ENCODE measurements around the gene NUDT1. TPM values are rescaled to one million over a fixed set of nuclear protein-coding genes. Genes with fewer than 3 reads are reported as not detected.

Gene NUDT1
- total RNA-seq, 1 experiment from 2014 or later = 84.7 TPM

DNA sequence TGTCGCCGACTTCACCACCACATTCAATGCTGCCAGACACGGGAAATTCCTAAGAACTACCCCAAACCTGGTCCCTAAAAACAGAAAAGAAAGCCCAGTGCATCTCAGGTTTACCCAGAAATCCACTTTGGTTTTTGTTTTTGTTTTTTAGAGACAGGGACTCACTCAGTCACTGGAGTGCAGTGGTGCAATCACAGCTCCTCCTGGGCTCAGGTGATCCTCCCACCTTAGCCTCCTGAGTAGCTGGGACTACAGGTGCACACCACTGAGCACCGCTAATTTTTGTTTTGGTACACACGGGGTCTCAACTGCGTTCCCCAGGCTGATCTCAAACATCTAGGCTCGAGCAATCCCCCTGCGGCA, 32.1 kb upstream of the NUDT1 start:
- H3K27ac ChIP-seq (ENCODE audit: insufficient read length, low read depth, low read length) = no peak overlapping the region
- H4K8ac ChIP-seq (replicated peaks; ENCODE audit: insufficient read length, low read depth, low read length) = no peak overlapping the region
- Mint-ChIP-seq H3K27me3 (ENCODE audit: low read depth) (no peaks in the 10 kb centered on the region), H3K9me3 (peaks cover 1 to 2% of the 10 kb centered on the region in 2 experiments; a peak in 2 of 5 replicates), H3K4me1 (no peaks in the 10 kb centered on the region), H3K36me3 (ENCODE audit: insufficient read depth in 1 of 3, low read depth in 3 of 3) (peaks cover 46 to 78% (median 78%) of the 10 kb centered on the region in 3 experiments), H3K27ac (peak overlapping the region; percentile 68 to 91 (median 81); a peak in 4 of 7 replicates), H3K4me3 (no peak overlapping the region; a peak in 1 of 5 replicates)
- H3K14ac ChIP-seq (ENCODE audit: insufficient read depth, low read length) = no peak overlapping the region
- H2AFZ ChIP-seq (ENCODE audit: low read length) = no peak overlapping the region
- no peak overlapping the region for H3K9ac ChIP-seq (ENCODE audit: extremely low read depth, insufficient read length, low read length)
- WGBS (ENCODE audit: extremely low coverage, insufficient read length, low lambda C conversion rate) = no CpG with 5 or more reads among the region's 8 CpGs
- H3K23ac ChIP-seq (ENCODE audit: insufficient read length, low read depth, low read length) = no peak overlapping the region
- H4K91ac ChIP-seq (ENCODE audit: insufficient read length, low read depth, low read length) = no peak overlapping the region
- no peak overlapping the region for H2BK5ac ChIP-seq (ENCODE audit: insufficient read length, low read length)
- no peak overlapping the region for H3K4me2 ChIP-seq (ENCODE audit: insufficient read depth, insufficient read length, low read length)
- TF ChIP-seq, protein P1, sequence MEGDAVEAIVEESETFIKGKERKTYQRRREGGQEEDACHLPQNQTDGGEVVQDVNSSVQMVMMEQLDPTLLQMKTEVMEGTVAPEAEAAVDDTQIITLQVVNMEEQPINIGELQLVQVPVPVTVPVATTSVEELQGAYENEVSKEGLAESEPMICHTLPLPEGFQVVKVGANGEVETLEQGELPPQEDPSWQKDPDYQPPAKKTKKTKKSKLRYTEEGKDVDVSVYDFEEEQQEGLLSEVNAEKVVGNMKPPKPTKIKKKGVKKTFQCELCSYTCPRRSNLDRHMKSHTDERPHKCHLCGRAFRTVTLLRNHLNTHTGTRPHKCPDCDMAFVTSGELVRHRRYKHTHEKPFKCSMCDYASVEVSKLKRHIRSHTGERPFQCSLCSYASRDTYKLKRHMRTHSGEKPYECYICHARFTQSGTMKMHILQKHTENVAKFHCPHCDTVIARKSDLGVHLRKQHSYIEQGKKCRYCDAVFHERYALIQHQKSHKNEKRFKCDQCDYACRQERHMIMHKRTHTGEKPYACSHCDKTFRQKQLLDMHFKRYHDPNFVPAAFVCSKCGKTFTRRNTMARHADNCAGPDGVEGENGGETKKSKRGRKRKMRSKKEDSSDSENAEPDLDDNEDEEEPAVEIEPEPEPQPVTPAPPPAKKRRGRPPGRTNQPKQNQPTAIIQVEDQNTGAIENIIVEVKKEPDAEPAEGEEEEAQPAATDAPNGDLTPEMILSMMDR (conservative IDR thresholded peaks at IDR 0.05) = no peak
- no peaks in the 10 kb centered on the region for H3K27me3 ChIP-seq (ENCODE audit: insufficient read depth, low read length)
- no peak overlapping the region for H3K18ac ChIP-seq (ENCODE audit: insufficient read length, low read depth, low read length)
- no peak overlapping the region for H4K5ac ChIP-seq (ENCODE audit: insufficient read length, low read depth, low read length)
- H3K79me2 ChIP-seq (ENCODE audit: insufficient read depth, low read length) = no peaks in the 10 kb centered on the region
- H3K79me1 ChIP-seq (ENCODE audit: insufficient read depth, low read depth, low read length, poor library complexity, severe bottlenecking) = no peaks in the 10 kb centered on the region
- no peak for DNase-seq
- no peaks in the 10 kb centered on the region for H4K20me1 ChIP-seq (ENCODE audit: control insufficient read depth, insufficient read depth, insufficient read length)
- no peak overlapping the region for H2BK120ac ChIP-seq (ENCODE audit: low read depth, low read length, poor library complexity, severe bottlenecking)
- no peak overlapping the region for H2AK5ac ChIP-seq (ENCODE audit: insufficient read length, low read length)
- no peak overlapping the region for H3T11ph ChIP-seq (ENCODE audit: low read length)
- H3K56ac ChIP-seq (ENCODE audit: insufficient read length, low read depth, low read length) = no peak overlapping the region
- no peak overlapping the region for H2BK20ac ChIP-seq (ENCODE audit: low read depth, low read length, poor library complexity, severe bottlenecking)
- no peaks in the 10 kb centered on the region for H3K23me2 ChIP-seq (ENCODE audit: insufficient read length, low read depth, low read length, poor library complexity, severe bottlenecking)
- H3K4ac ChIP-seq (ENCODE audit: low read depth, low read length) = no peak overlapping the region
- H2BK15ac ChIP-seq (ENCODE audit: low read depth, low read length) = no peak overlapping the region
- H3K4me1 ChIP-seq (ENCODE audit: insufficient read depth, low read length) = no peaks in the 10 kb centered on the region
- no peak overlapping the region for H2BK12ac ChIP-seq (ENCODE audit: insufficient read length, low read depth, low read length)
- no peaks in the 10 kb centered on the region for H3K9me3 ChIP-seq (ENCODE audit: control insufficient read depth, low read depth, low read length)
